ENCODE data around the gene DUS4L.
"Not testable (repeated sequence)": the region's sequence is repeated elsewhere in the genome, so short reads cannot be mapped to it uniquely, and the experiment has no call there.

DUS4L gene

DNA sequence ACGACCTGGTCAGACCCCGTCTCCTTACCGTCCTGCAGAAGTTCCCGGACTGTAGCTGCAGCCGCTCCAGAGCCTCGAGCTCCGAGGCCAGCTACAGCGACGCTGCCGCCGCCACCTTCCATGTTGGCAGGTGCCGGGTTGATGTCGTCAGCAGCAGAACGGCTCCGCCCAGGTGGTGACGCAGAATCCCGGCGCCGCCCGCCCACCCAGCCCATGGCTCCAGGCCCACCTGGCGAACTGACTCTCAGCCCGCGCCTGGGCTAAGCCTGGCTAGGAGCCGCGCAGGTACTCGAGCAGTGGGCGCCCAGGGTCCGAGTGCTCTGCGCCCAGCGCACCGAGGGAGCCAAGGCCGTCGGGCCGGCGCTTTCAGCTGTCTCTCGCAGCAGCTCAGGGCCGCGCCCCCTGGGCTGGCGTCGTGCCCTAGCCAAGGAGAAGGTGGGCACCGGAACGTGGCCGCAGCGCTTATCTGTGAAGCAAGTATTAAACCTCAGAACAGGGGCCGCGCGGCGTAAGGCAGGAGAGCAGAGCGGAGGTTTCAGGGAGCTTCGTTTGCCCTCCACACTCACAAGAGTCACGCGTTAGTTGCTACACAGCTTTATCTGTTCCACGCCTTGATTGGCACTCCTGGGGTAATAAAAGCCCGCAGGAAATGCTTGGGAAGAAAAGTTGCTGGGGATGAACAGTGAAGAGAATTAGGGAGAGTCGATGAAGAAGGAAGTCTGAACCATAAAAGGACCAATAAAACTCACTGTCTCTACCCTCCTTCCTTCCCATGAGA is at the start of gene DUS4L, which contains the start of gene COG5:
Gene DUS4L (plus strand): TSS at position 197 of the 778 bp plus-strand sequence. CDS start 3,100 bp downstream, outside the sequence.
Gene COG5 (minus strand): TSS at position 146 of the 778 bp plus-strand sequence. CDS start 24 bp downstream, at position 122.
- DNase-seq, result peak; percentile 48

- no peak for DNase-seq
These were observed 37.1 kb upstream of the DUS4L start for GRCh38 chr7:107526672-107527071.

DNA sequence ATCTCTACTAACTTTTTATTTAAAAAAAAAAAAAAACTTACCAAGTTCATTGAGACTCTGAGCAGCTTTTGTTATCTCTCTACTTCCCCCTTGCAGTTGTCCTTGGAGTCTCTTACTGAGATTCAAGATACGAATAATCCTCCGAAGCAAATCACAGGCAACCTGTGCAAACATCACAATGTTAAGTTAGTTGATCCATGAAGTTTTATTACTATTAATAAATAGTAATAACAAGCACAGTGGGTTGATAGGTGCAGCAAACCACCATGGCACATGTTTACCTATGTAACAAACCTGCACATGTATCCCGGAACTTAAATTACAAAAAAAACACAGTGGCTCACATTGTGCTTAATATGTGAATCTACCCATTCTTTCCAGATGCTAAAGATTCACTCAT is 36.6 kb upstream of the DUS4L start:
- no peak for DNase-seq

DNA sequence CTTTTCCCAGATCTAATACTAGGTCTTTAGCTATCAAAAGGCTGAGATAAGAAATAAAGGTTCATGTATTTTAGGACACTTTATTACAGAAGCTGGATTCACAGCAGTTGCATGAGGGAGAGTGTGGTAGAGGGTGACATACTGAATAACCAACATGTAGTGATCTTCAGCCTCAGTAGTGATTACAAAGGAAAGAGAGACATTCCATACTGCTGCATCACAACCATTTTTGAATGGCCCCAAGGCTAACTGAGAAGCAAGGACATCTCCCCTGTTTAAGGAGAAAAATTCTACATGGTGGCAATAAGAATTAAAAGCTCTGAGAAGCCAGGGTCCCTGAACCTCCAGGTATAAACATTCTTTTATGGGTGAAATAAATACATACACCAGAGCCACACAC is 35.3 kb upstream of the DUS4L start:
- DNase-seq, result no peak

- no peak for DNase-seq
These were observed 33.0 kb upstream of the DUS4L start for GRCh38 chr7:107530751-107531150.

DNA sequence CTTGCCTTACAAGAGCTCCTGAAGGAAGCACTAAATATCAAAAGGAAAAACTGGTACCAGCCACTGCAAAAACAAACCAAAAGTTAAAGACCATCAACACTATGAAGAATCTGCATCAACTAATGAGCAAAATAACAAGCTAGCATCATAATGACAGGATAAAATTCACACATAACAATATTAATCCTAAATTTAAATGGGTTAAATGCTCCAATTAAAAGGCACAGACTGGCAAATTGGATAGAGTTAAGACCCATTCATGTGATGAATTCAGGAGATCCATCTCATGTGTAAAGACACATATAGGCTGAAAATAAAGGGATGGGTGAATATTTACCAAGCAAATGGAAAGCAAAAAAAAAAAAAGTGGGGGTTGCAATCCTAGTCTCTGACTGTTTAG is 29.6 kb upstream of the DUS4L start:
- no peak for DNase-seq

- DNase-seq, result not testable (repeated sequence)
These were observed 26.5 kb upstream of the DUS4L start for GRCh38 chr7:107537228-107537627.

DNA sequence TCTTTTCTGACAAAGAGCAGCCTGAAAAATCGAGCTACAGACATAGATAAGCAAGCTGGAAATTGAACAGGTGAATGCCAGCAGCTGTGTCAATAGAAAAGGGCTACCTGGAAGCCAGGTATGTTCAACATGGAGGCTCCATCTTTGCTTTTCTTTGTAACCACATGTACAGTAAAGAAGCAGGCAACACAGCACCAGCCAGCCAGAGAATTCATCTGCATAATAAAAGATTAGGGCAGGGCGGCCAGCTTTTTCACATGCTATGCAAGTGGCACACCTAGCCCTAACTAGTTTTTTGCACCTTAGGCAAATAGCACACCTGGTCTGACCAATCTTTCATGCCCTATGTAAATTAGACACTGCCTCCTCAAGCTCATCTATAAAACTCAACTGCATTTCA is 25.8 kb upstream of the DUS4L start:
- DNase-seq, result peak; percentile 95

- DNase-seq, result no peak
These were observed 20.3 kb upstream of the DUS4L start for GRCh38 chr7:107543338-107543993.

- no peak for DNase-seq
These were observed 18.8 kb upstream of the DUS4L start for GRCh38 chr7:107544848-107545591.

DNA sequence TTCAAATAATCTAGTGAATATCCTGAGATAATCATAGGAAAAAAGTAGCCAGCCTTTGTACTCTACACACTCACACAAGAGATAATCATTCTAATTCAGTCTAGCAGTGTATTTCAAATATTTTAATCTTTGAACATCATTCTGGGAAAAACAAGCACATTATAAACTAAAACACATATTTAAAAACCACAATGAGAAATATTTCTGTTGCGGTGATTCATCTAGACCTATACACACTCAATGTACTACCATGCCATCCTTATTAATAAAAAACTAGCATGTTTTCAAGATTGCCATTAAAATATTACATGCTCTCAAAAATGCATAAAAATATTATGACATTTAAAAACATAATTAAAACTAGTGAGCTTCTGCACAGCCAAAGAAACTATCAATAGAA is 11.8 kb upstream of the DUS4L start:
- no peak for DNase-seq

GRCh38 chr7:107555893-107556292 is 7.9 kb upstream of the DUS4L start:
- DNase-seq, result no peak

GRCh38 chr7:107559864-107560263 is 3.9 kb upstream of the DUS4L start:
- DNase-seq, result no peak

DNA sequence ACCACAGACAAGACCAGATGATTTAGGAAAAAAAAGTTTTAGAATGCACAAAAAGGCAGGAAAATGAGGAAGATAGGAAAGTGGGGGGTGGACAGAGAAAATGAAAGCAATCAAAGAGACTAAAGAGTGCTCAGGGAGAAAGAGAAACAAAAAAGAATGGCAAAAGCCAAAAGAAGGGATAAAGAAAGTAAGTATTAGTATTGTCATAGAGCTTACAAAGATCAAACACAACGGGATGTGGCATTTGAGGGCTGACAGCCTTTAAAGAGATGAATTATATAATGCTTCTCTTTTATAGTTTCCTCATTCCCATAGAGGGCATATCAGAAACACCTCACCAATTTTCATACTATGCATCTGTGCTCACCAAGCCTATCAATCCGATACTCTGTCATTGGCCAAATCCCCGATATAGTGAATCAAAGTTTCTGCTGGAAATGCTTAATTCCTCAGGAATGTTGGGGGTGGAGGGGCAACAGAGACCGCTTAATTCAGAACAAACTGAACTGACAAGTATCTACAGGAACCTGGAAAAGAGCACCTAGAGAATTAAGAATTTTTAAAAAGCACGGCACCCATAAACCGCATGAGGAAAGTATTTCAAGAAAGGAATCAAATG is 2.8 kb upstream of the DUS4L start:
- no peak for DNase-seq

- no peak for DNase-seq
These were observed 543 bp upstream of the DUS4L start for GRCh38 chr7:107563081-107563774.

GRCh38 chr7:107564553-107565298 is 955 bp downstream of the DUS4L start:
- no peak for DNase-seq

GRCh38 chr7:107570298-107570697 is 6.5 kb downstream of the DUS4L start:
- no peak for DNase-seq

GRCh38 chr7:107573537-107573936 is 9.8 kb downstream of the DUS4L start:
- DNase-seq, result no peak

- no peak for DNase-seq
These were observed 15.7 kb downstream of the DUS4L start for GRCh38 chr7:107579554-107579884.

GRCh38 chr7:107579885-107580715 is 16.3 kb downstream of the DUS4L start, which contains the start of gene BCAP29:
Gene BCAP29, plus strand, starts transcription at chr7:107580246. Its CDS starts 527 bp downstream, at chr7:107580773.
- DNase-seq, result peak; percentile 38
